Suprapubic skin (tissue), 4 donors: ENCODE results near the gene UCN2. TPM values are rescaled to one million over a fixed set of nuclear protein-coding genes. Genes with fewer than 3 reads are reported as not detected.
"Not testable (repeated sequence)": the region's sequence is repeated elsewhere in the genome, so short reads cannot be mapped to it uniquely, and the experiment has no call there.

ENCODE experiments used
- DNase-seq, 2 donors: peaks; one replicate each; pipeline ENCODE4 v3.0.0-alpha.2; 2019; ENCODE audit warnings: low spot score in 2 of 2
- H3K27ac ChIP-seq: fragments of 200-600 bp; sonication (generic); one replicate; pipeline ENCODE4 v1.5.1; 2019
- H3K27me3 ChIP-seq: fragments of 200-600 bp; sonication (generic); one replicate; pipeline ENCODE4 v1.5.1; 2019
- H3K36me3 ChIP-seq: fragments of 200-600 bp; sonication (generic); one replicate; pipeline ENCODE4 v1.5.1; 2019
- H3K4me1 ChIP-seq: fragments of 200-600 bp; sonication (generic); one replicate; pipeline ENCODE4 v1.5.1; 2019
- H3K4me3 ChIP-seq: fragments of 200-600 bp; sonication (generic); one replicate; pipeline ENCODE4 v1.5.1; 2019; ENCODE audit warnings: mild to moderate bottlenecking
- H3K9me3 ChIP-seq: fragments of 200-600 bp; sonication (generic); one replicate; pipeline ENCODE4 v1.5.1; 2019
- CTCF ChIP-seq, 2 donors: fragments of 200-600 bp in 1 of 2; fragments of 450-650 bp in 1 of 2; sonication (generic) in 1 of 2; IDR thresholded peaks; one replicate each; pipeline ENCODE4 v1.5.1; 2016 to 2019; ENCODE audit warnings: antibody characterized with exemption in 2 of 2, mild to moderate bottlenecking in 1 of 2, moderate library complexity in 1 of 2
- EP300 ChIP-seq: sonication (generic); formaldehyde crosslinking; IDR thresholded peaks from one replicate; pipeline ENCODE4 v1.6.1; 2017; ENCODE audit warnings: antibody characterized with exemption
- POLR2A ChIP-seq, 2 donors: fragments of 450-650 bp; IDR thresholded peaks; one replicate each; pipeline ENCODE4 v1.6.1; 2017; ENCODE audit warnings: antibody characterized with exemption in 2 of 2, mild to moderate bottlenecking in 2 of 2, moderate library complexity in 2 of 2
- POLR2AphosphoS5 ChIP-seq, 3 donors: sonication (generic); formaldehyde crosslinking; IDR thresholded peaks; one replicate each; pipeline ENCODE4 v1.6.1; 2017; ENCODE audit warnings: antibody characterized with exemption in 3 of 3
- WGBS: methylation state at CpG from one replicate; pipeline ENCODE4 v1.1.5; 2018; 5-methylcytosine and 5-hydroxymethylcytosine counted together
- total RNA-seq, 4 donors: library from RNA; depleted of rRNA; stranded (reverse); fragments of >200 nt; gene quantifications; one replicate each; pipeline ENCODE4 v1.1.0, GENCODE V29; 2016

The UCN2 gene
- total RNA-seq, 4 donors from 2014 or later, result 10.1 to 23.7 (median 18.0) TPM

GRCh38 chr3:48536116-48536515, 27.5 kb downstream of the UCN2 start:
- no peak for DNase-seq
- Histone ChIP-seq H3K27ac (no peak overlapping the region), H3K4me1 (no peaks in the 10 kb centered on the region), H3K9me3 (no peaks in the 10 kb centered on the region), H3K27me3 (no peaks in the 10 kb centered on the region), H3K36me3 (peaks cover 13% of the 10 kb centered on the region), H3K4me3 (no peak overlapping the region)
- 95% methylated on average over 19 of the region's 19 CpGs for WGBS
- TF ChIP-seq POLR2AphosphoS5 (IDR thresholded peaks at IDR 0.05) (no peak), CTCF (IDR thresholded peaks at IDR 0.05) (no peak), POLR2A (IDR thresholded peaks at IDR 0.05) (no peak)

DNA sequence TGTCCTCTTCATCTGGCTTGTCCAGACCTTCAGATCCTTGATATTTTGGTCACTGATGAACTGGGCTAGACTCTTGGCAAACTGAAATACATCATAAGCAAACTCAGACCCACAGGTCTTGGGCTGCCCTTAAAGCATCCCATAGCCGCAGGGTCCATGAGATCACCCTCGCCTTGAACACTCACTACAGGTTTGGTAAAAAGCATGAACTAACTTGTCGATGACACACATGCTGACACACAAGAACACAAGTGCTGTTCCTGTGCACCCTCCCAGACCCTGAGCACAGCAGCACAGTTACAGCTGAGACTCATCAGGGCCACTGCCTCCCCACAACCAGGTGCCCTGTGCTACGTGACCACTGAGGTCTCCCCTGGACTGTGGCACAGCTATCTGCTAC, 28.0 kb downstream of the UCN2 start:
- Histone ChIP-seq H3K4me1 (no peaks in the 10 kb centered on the region), H3K27me3 (no peaks in the 10 kb centered on the region), H3K27ac (no peak overlapping the region), H3K36me3 (peaks cover 13% of the 10 kb centered on the region), H3K4me3 (no peak overlapping the region), H3K9me3 (no peaks in the 10 kb centered on the region)
- WGBS, result 78% methylated on average over 4 of the region's 4 CpGs
- TF ChIP-seq CTCF (IDR thresholded peaks at IDR 0.05) (no peak), POLR2A (IDR thresholded peaks at IDR 0.05) (no peak), POLR2AphosphoS5 (IDR thresholded peaks at IDR 0.05) (no peak), EP300 (no peak)
- DNase-seq, result no peak

- 88% methylated on average over 2 of the region's 2 CpGs for whole genome bisulfite sequencing
- Histone ChIP-seq H3K27ac (no peak overlapping the region), H3K4me3 (no peak overlapping the region), H3K9me3 (no peaks in the 10 kb centered on the region), H3K36me3 (peaks cover 10% of the 10 kb centered on the region), H3K4me1 (no peaks in the 10 kb centered on the region), H3K27me3 (no peaks in the 10 kb centered on the region)
- TF ChIP-seq POLR2AphosphoS5 (IDR thresholded peaks at IDR 0.05) (no peak), EP300 (no peak), CTCF (IDR thresholded peaks at IDR 0.05) (no peak), POLR2A (IDR thresholded peaks at IDR 0.05) (no peak)
- no peak for DNase-seq
Observed at GRCh38 chr3:48532977-48533337, 30.6 kb downstream of the UCN2 start.

- no peaks in the 10 kb centered on the region for H3K9me3 ChIP-seq
- peaks cover 10% of the 10 kb centered on the region for H3K36me3 ChIP-seq
- no peak overlapping the region for H3K4me3 ChIP-seq
- H3K27ac ChIP-seq, result no peak overlapping the region
- TF ChIP-seq POLR2A (IDR thresholded peaks at IDR 0.05) (no peak), EP300 (no peak)
- H3K27me3 ChIP-seq, result no peaks in the 10 kb centered on the region
- WGBS, result 95% methylated on average over 6 of the region's 6 CpGs
- DNase-seq, result no peak
- no peaks in the 10 kb centered on the region for H3K4me1 ChIP-seq
Observed at GRCh38 chr3:48532271-48532976, 31.2 kb downstream of the UCN2 start.

GRCh38 chr3:48530701-48531100, 32.9 kb downstream of the UCN2 start:
- 100% methylated on average over 4 of the region's 4 CpGs for WGBS
- not testable (repeated sequence) for H3K9me3 ChIP-seq, H3K27ac ChIP-seq

DNA sequence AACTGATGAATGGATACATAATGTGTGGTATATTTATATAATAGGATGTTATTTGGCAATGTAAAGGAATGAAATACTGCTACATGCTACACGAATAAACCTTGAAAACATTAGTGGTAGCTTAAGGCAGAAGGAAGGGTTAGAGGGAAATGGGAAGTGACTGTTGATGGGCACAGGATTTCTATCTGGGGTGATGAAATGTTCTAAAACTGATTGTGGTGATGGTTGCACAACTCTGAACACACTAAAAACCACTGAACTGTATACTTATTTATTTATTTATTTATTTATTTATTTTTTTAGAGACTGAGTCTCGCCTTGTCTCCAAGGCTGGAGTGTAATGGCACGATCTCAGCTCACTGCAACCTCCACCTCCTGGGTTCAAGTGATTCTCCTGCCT, 34.8 kb downstream of the UCN2 start:
- H3K4me3 ChIP-seq, result no peak overlapping the region
- no peaks in the 10 kb centered on the region for H3K9me3 ChIP-seq
- H3K4me1 ChIP-seq, result no peaks in the 10 kb centered on the region
- no peak overlapping the region for H3K27ac ChIP-seq
- WGBS, result 87% methylated on average over 3 of the region's 3 CpGs
- TF ChIP-seq CTCF (IDR thresholded peaks at IDR 0.05) (no peak), EP300 (no peak), POLR2AphosphoS5 (IDR thresholded peaks at IDR 0.05) (no peak), POLR2A (IDR thresholded peaks at IDR 0.05) (no peak)
- H3K27me3 ChIP-seq, result no peaks in the 10 kb centered on the region
- H3K36me3 ChIP-seq, result peaks cover 5% of the 10 kb centered on the region
- no peak for DNase-seq

More at GRCh38 chr3:48530701-48531100, 32.9 kb downstream of the UCN2 start:
- not testable (repeated sequence) for H3K27me3 ChIP-seq, H3K36me3 ChIP-seq, DNase-seq, H3K4me3 ChIP-seq, H3K4me1 ChIP-seq
